Osteoblast (primary cell): ENCODE data around the gene FHIT. TPM values are rescaled to one million over a fixed set of nuclear protein-coding genes. Genes with fewer than 3 reads are reported as not detected.

ENCODE experiments used
- DNase-seq: peaks from one replicate; pipeline ENCODE4 v3.0.0; 2011; ENCODE audit warnings: low spot score, mixed read lengths; ENCODE audit not compliant: insufficient read length; ENCODE audit errors: missing footprints
- H2AFZ ChIP-seq: 2 replicates; pipeline ENCODE4 v1.6.0; 2011; ENCODE audit warnings: mild to moderate bottlenecking, low read length
- H3K27ac ChIP-seq: 2 replicates; pipeline ENCODE4 v1.5.1; 2011; ENCODE audit warnings: mild to moderate bottlenecking, low read depth, low read length, moderate library complexity
- H3K27me3 ChIP-seq: 2 replicates; pipeline ENCODE4 v1.6.0; 2012; ENCODE audit warnings: mild to moderate bottlenecking, control low read depth, inconsistent platforms, low read length, moderate library complexity; ENCODE audit not compliant: insufficient read depth
- H3K36me3 ChIP-seq: 2 replicates; pipeline ENCODE4 v1.5.1; 2011; ENCODE audit warnings: mild to moderate bottlenecking, low read length, control low read depth, moderate library complexity; ENCODE audit not compliant: insufficient read depth
- H3K4me1 ChIP-seq: 2 replicates; pipeline ENCODE4 v1.5.1; 2011; ENCODE audit warnings: mild to moderate bottlenecking, low read length, control low read depth, moderate library complexity; ENCODE audit not compliant: insufficient read depth
- H3K4me2 ChIP-seq: 2 replicates; pipeline ENCODE4 v1.6.0; 2011; ENCODE audit warnings: mild to moderate bottlenecking, low read length; ENCODE audit not compliant: insufficient read depth
- H3K4me3 ChIP-seq: fragments of 200-600 bp; sonication (generic); 3 replicates; pipeline ENCODE4 v1.5.1; 2012; ENCODE audit warnings: mild to moderate bottlenecking, low read length, inconsistent platforms; ENCODE audit not compliant: insufficient read depth
- H3K79me2 ChIP-seq: 2 replicates; pipeline ENCODE4 v1.6.0; 2012; ENCODE audit warnings: mild to moderate bottlenecking, low read length, control low read depth, inconsistent platforms; ENCODE audit not compliant: insufficient read depth
- H3K9me3 ChIP-seq: 2 replicates; pipeline ENCODE4 v1.5.1; 2011; ENCODE audit warnings: low read depth, low read length, control low read depth
- H4K20me1 ChIP-seq: 2 replicates; pipeline ENCODE4 v1.6.0; 2012; ENCODE audit warnings: mild to moderate bottlenecking, low read length, control low read depth; ENCODE audit not compliant: insufficient read depth
- total RNA-seq: library from RNA; depleted of rRNA; stranded (reverse); fragments of >200 nt; gene quantifications from 2 replicates; pipeline ENCODE4 v1.2.3, GENCODE V29; 2012
- TF ChIP-seq, protein P1 (sequence below): IDR thresholded peaks from 2 replicates; pipeline ENCODE4 v1.5.1; 2011; ENCODE audit warnings: mild to moderate bottlenecking, low read depth, low read length, moderate library complexity; ENCODE audit errors: extremely low read depth

Gene FHIT
- total RNA-seq, 1 donor, result 3.3 TPM

DNA sequence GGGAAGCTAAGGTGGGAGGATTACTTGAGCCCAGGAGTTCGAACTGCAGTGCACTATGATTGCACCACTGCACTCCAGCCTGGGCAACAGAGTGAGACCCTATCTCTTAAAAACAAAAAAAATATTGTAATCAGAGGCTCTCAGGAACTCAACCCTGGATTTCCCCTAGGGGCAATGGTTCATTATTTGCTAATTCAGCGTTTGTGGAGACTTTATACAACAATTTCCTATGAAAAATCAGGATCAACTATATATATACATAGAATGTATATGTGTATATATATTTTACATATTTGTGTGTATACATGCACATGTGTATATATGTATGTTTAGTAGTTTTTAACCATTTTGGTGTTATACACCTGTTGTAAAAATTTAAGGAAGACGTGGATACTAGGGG, 463.1 kb downstream of the FHIT start:
- Histone ChIP-seq H3K36me3 (no peaks in the 10 kb centered on the region), H3K79me2 (no peaks in the 10 kb centered on the region), H4K20me1 (no peaks in the 10 kb centered on the region), H3K27ac (no peak overlapping the region), H2AFZ (no peak overlapping the region), H3K27me3 (no peaks in the 10 kb centered on the region), H3K4me1 (no peaks in the 10 kb centered on the region), H3K9me3 (no peaks in the 10 kb centered on the region), H3K4me2 (no peak overlapping the region), H3K4me3 (no peak overlapping the region)
- TF ChIP-seq, protein P1, sequence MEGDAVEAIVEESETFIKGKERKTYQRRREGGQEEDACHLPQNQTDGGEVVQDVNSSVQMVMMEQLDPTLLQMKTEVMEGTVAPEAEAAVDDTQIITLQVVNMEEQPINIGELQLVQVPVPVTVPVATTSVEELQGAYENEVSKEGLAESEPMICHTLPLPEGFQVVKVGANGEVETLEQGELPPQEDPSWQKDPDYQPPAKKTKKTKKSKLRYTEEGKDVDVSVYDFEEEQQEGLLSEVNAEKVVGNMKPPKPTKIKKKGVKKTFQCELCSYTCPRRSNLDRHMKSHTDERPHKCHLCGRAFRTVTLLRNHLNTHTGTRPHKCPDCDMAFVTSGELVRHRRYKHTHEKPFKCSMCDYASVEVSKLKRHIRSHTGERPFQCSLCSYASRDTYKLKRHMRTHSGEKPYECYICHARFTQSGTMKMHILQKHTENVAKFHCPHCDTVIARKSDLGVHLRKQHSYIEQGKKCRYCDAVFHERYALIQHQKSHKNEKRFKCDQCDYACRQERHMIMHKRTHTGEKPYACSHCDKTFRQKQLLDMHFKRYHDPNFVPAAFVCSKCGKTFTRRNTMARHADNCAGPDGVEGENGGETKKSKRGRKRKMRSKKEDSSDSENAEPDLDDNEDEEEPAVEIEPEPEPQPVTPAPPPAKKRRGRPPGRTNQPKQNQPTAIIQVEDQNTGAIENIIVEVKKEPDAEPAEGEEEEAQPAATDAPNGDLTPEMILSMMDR, result no peak
- DNase-seq, result no peak

DNA sequence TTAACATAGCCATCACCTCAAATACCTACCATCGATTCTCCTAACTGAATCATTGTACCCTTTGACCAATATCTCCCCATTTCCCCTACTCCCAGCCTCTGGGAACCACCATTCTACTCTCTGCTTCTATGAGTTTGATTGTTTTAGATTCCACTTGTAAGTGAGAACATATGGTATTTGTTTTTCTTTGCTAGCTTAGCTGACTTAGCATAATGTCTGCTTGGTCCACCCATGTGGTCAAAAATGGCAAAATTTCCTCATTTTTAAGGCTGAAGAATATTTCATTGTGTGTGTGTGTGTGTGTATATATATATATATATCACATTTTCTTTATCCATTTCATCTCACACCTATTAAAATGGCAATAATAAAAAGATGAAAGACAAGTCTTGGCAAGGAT, 469.3 kb downstream of the FHIT start:
- Histone ChIP-seq H4K20me1 (no peaks in the 10 kb centered on the region), H3K4me1 (no peaks in the 10 kb centered on the region), H3K36me3 (no peaks in the 10 kb centered on the region), H3K4me3 (no peak overlapping the region), H3K27me3 (no peaks in the 10 kb centered on the region), H3K27ac (no peak overlapping the region), H3K9me3 (no peaks in the 10 kb centered on the region), H2AFZ (no peak overlapping the region), H3K4me2 (no peak overlapping the region), H3K79me2 (no peaks in the 10 kb centered on the region)
- TF ChIP-seq, protein P1, result no peak
- no peak for DNase-seq

DNA sequence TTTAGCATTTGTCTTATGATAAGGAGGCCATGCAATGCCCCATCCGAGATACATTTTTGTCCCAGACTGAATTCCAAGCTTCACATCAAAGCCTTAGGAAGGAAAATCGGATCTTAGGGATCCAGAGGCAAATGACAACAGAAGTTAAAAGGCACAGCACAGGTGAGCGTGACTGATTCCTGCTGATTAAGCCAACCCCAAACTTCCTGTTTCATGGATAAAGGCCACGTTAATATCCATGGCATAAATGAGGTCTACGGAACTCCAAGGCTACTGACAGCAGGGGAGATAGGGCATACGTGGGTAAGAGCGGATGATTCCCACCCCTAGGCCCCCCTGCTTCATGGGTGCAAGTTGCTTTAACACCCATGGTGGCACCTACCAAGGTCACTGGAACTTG, 471.6 kb downstream of the FHIT start:
- Histone ChIP-seq H3K36me3 (no peaks in the 10 kb centered on the region), H3K4me3 (no peak overlapping the region), H4K20me1 (no peaks in the 10 kb centered on the region), H3K4me1 (no peaks in the 10 kb centered on the region), H3K9me3 (peaks cover 6% of the 10 kb centered on the region), H2AFZ (no peak overlapping the region), H3K4me2 (no peak overlapping the region), H3K27me3 (no peaks in the 10 kb centered on the region), H3K79me2 (no peaks in the 10 kb centered on the region), H3K27ac (no peak overlapping the region)
- no peak for DNase-seq
- TF ChIP-seq, protein P1, result no peak

DNA sequence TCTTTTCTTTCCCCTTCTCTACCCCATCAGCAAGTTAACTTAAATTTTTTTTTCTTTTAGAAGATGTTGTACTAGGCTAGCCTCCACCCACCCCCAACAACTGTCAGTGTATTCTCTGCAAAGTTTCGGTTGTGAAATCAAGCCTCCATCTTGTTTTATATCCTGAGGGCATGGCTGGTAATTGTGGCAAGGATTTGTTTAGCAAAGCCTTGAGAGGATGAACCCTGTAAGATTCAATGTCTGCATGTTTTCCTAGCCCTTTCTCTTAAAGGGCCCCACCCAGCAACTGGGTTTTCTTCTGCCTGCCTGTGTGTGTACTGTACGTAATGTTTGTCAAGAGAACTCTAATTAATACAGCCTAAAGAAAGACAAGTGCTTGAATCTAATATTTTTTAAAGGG, 475.3 kb downstream of the FHIT start:
- Histone ChIP-seq H3K27me3 (no peaks in the 10 kb centered on the region), H3K4me2 (no peak overlapping the region), H3K79me2 (no peaks in the 10 kb centered on the region), H3K4me1 (no peaks in the 10 kb centered on the region), H3K9me3 (peaks cover 6% of the 10 kb centered on the region), H3K36me3 (no peaks in the 10 kb centered on the region), H4K20me1 (no peaks in the 10 kb centered on the region), H3K4me3 (no peak overlapping the region), H3K27ac (no peak overlapping the region), H2AFZ (no peak overlapping the region)
- TF ChIP-seq, protein P1, result no peak
- DNase-seq, result no peak
